ENCODE results near the gene TAS2R1. TPM values are rescaled to one million over a fixed set of nuclear protein-coding genes. Genes with fewer than 3 reads are reported as not detected.

Gene TAS2R1
- total RNA-seq, 1 donor from 2014 or later, result not detected

- Histone ChIP-seq H3K36me3 (ENCODE audit: control insufficient read depth, insufficient read depth, low read length) (no peaks in the 10 kb centered on the region), H3K4me3 (ENCODE audit: low read depth, low read length) (no peak overlapping the region), H3K27me3 (ENCODE audit: control insufficient read depth, insufficient read depth, low read length) (no peaks in the 10 kb centered on the region)
- FAIRE-seq, result no peak
- DNase-seq (ENCODE audit: low read depth), result no peak
- TF ChIP-seq CTCF (IDR thresholded peaks at IDR 0.05; ENCODE audit: insufficient read depth, low read length, severe bottlenecking), result no peak
Observed at GRCh38 chr5:9658706-9659105, 28.6 kb upstream of the TAS2R1 start.

GRCh38 chr5:9657819-9658218 lies 27.7 kb upstream of the TAS2R1 start:
- DNase-seq (ENCODE audit: low read depth) (no peak), FAIRE-seq (no peak)
- H3K27me3 ChIP-seq (ENCODE audit: control insufficient read depth, insufficient read depth, low read length), result no peaks in the 10 kb centered on the region
- TF ChIP-seq CTCF (IDR thresholded peaks at IDR 0.05; ENCODE audit: insufficient read depth, low read length, severe bottlenecking), result no peak
- H3K4me3 ChIP-seq (ENCODE audit: low read depth, low read length), result no peak overlapping the region
- no peaks in the 10 kb centered on the region for H3K36me3 ChIP-seq (ENCODE audit: control insufficient read depth, insufficient read depth, low read length)

GRCh38 chr5:9655641-9656040 lies 25.5 kb upstream of the TAS2R1 start:
- no peak for TF ChIP-seq CTCF (IDR thresholded peaks at IDR 0.05; ENCODE audit: insufficient read depth, low read length, severe bottlenecking)
- no peak for FAIRE-seq
- H3K36me3 ChIP-seq (ENCODE audit: control insufficient read depth, insufficient read depth, low read length), result no peaks in the 10 kb centered on the region
- H3K27me3 ChIP-seq (ENCODE audit: control insufficient read depth, insufficient read depth, low read length), result no peaks in the 10 kb centered on the region
- H3K4me3 ChIP-seq (ENCODE audit: low read depth, low read length), result no peak overlapping the region
- DNase-seq (ENCODE audit: low read depth), result no peak

- Histone ChIP-seq H3K36me3 (ENCODE audit: control insufficient read depth, insufficient read depth, low read length) (no peaks in the 10 kb centered on the region), H3K27me3 (ENCODE audit: control insufficient read depth, insufficient read depth, low read length) (no peaks in the 10 kb centered on the region), H3K4me3 (ENCODE audit: low read depth, low read length) (no peak overlapping the region)
- no peak for TF ChIP-seq CTCF (IDR thresholded peaks at IDR 0.05; ENCODE audit: insufficient read depth, low read length, severe bottlenecking)
- FAIRE-seq, result no peak
- DNase-seq (ENCODE audit: low read depth), result no peak
Observed at GRCh38 chr5:9654886-9655285, 24.7 kb upstream of the TAS2R1 start.

- DNase-seq (ENCODE audit: low read depth) (peak; percentile 77), FAIRE-seq (no peak)
- no peaks in the 10 kb centered on the region for H3K36me3 ChIP-seq (ENCODE audit: control insufficient read depth, insufficient read depth, low read length)
- H3K27me3 ChIP-seq (ENCODE audit: control insufficient read depth, insufficient read depth, low read length), result no peaks in the 10 kb centered on the region
- TF ChIP-seq CTCF (IDR thresholded peaks at IDR 0.05; ENCODE audit: insufficient read depth, low read length, severe bottlenecking), result no peak
- no peak overlapping the region for H3K4me3 ChIP-seq (ENCODE audit: low read depth, low read length)
Observed at GRCh38 chr5:9653811-9654210, 23.7 kb upstream of the TAS2R1 start.

GRCh38 chr5:9653061-9653460 lies 22.9 kb upstream of the TAS2R1 start:
- Histone ChIP-seq H3K4me3 (ENCODE audit: low read depth, low read length) (no peak overlapping the region), H3K27me3 (ENCODE audit: control insufficient read depth, insufficient read depth, low read length) (no peaks in the 10 kb centered on the region), H3K36me3 (ENCODE audit: control insufficient read depth, insufficient read depth, low read length) (no peaks in the 10 kb centered on the region)
- DNase-seq (ENCODE audit: low read depth), result no peak
- TF ChIP-seq CTCF (IDR thresholded peaks at IDR 0.05; ENCODE audit: insufficient read depth, low read length, severe bottlenecking), result no peak
- no peak for FAIRE-seq
